ENCODE data around the gene OR1B1.

The OR1B1 gene

GRCh38 chr9:122672481-122672880 is 15.1 kb upstream of the OR1B1 start:
- TF ChIP-seq BACH2 (CRISPR knock-in tag; IDR thresholded peaks at IDR 0.05; ENCODE audit: borderline replicate concordance) = no peak
- TF ChIP-seq ZNF565 (CRISPR knock-in tag; conservative IDR thresholded peaks at IDR 0.05; ENCODE audit: low read depth) = no peak
- no peak for TF ChIP-seq SNAI2 (CRISPR knock-in tag; IDR thresholded peaks at IDR 0.05)
- TF ChIP-seq TSHZ2 (CRISPR knock-in tag; IDR thresholded peaks at IDR 0.05) = no peak
- no peak for TF ChIP-seq PATZ1 (CRISPR knock-in tag; IDR thresholded peaks at IDR 0.05; ENCODE audit: borderline replicate concordance)
- no peak for TF ChIP-seq TOX (CRISPR knock-in tag; IDR thresholded peaks at IDR 0.05; ENCODE audit: borderline replicate concordance)
- no peak for TF ChIP-seq ESRRG (CRISPR knock-in tag; IDR thresholded peaks at IDR 0.05)
- no peak for TF ChIP-seq POU6F1 (CRISPR knock-in tag; IDR thresholded peaks at IDR 0.05; ENCODE audit: borderline replicate concordance, low read depth)
- no peak for TF ChIP-seq PPARA (CRISPR knock-in tag; IDR thresholded peaks at IDR 0.05; ENCODE audit: borderline replicate concordance)
- TF ChIP-seq ZFP30 (CRISPR knock-in tag; IDR thresholded peaks at IDR 0.05) = no peak
- no peak for TF ChIP-seq ISL1 (CRISPR knock-in tag; IDR thresholded peaks at IDR 0.05)
- TF ChIP-seq ZC3H10 (CRISPR knock-in tag; IDR thresholded peaks at IDR 0.05) = no peak
- TF ChIP-seq CSRNP3 (CRISPR knock-in tag; IDR thresholded peaks at IDR 0.05) = no peak
- TF ChIP-seq ZNF8 (CRISPR knock-in tag; IDR thresholded peaks at IDR 0.05) = no peak
- TF ChIP-seq ARNTL (CRISPR knock-in tag; IDR thresholded peaks at IDR 0.05; ENCODE audit: borderline replicate concordance, low read depth) = no peak
- no peak for TF ChIP-seq CSDC2 (CRISPR knock-in tag; IDR thresholded peaks at IDR 0.05)
- no peak for TF ChIP-seq CREB5 (CRISPR knock-in tag; IDR thresholded peaks at IDR 0.05; ENCODE audit: low read depth)
- no peak for TF ChIP-seq RARB (CRISPR knock-in tag; IDR thresholded peaks at IDR 0.05)
- TF ChIP-seq ZNF70 (CRISPR knock-in tag; IDR thresholded peaks at IDR 0.05) = no peak
- ATAC-seq = no peak

GRCh38 chr9:122661416-122661815 is 4.0 kb upstream of the OR1B1 start, which contains the start of gene OR1L1:
OR1L1 (plus strand) TSS chr9:122661716; CDS start chr9:122661716, 0 bp downstream.
- no peak for TF ChIP-seq GLIS3 (CRISPR knock-in tag; IDR thresholded peaks at IDR 0.05)
- ATAC-seq = no peak

- no peak for ATAC-seq
- TF ChIP-seq TOX (CRISPR knock-in tag; IDR thresholded peaks at IDR 0.05; ENCODE audit: borderline replicate concordance) (no peak), PPARA (CRISPR knock-in tag; IDR thresholded peaks at IDR 0.05; ENCODE audit: borderline replicate concordance) (no peak), SNAI2 (CRISPR knock-in tag; IDR thresholded peaks at IDR 0.05) (no peak), ZFP30 (CRISPR knock-in tag; IDR thresholded peaks at IDR 0.05) (no peak), TCF4 (CRISPR knock-in tag; IDR thresholded peaks at IDR 0.05; ENCODE audit: borderline replicate concordance) (no peak), CSDC2 (CRISPR knock-in tag; IDR thresholded peaks at IDR 0.05) (no peak), CREB5 (CRISPR knock-in tag; IDR thresholded peaks at IDR 0.05; ENCODE audit: low read depth) (no peak), ARNTL (CRISPR knock-in tag; IDR thresholded peaks at IDR 0.05; ENCODE audit: borderline replicate concordance, low read depth) (no peak), PATZ1 (CRISPR knock-in tag; IDR thresholded peaks at IDR 0.05; ENCODE audit: borderline replicate concordance) (no peak), POU6F1 (CRISPR knock-in tag; IDR thresholded peaks at IDR 0.05; ENCODE audit: borderline replicate concordance, low read depth) (no peak), ISL1 (CRISPR knock-in tag; IDR thresholded peaks at IDR 0.05) (no peak), ESRRG (CRISPR knock-in tag; IDR thresholded peaks at IDR 0.05) (no peak), GLIS3 (CRISPR knock-in tag; IDR thresholded peaks at IDR 0.05) (no peak), OSR1 (CRISPR knock-in tag; IDR thresholded peaks at IDR 0.05) (no peak), ZFP3 (CRISPR knock-in tag; IDR thresholded peaks at IDR 0.05) (no peak)
Observed at GRCh38 chr9:122656378-122656777, 1.0 kb downstream of the OR1B1 start.
